Mucosa of rectum (tissue), 2 donors: Measurements from ENCODE around the gene CHID1.

ENCODE experiments used
- H3K27ac ChIP-seq, 2 donors: one replicate each; pipeline ENCODE4 v1.7.0; 2013; ENCODE audit warnings: inconsistent platforms in 2 of 2, low read depth in 2 of 2, low read length in 2 of 2
- H3K27me3 ChIP-seq, 2 donors: one replicate each; pipeline ENCODE4 v1.7.0; 2013; ENCODE audit warnings: low read length in 2 of 2; ENCODE audit not compliant: control insufficient read depth in 2 of 2, insufficient read depth in 2 of 2
- H3K36me3 ChIP-seq, 2 donors: one replicate each; pipeline ENCODE4 v1.7.0; 2013; ENCODE audit warnings: low read length in 2 of 2; ENCODE audit not compliant: control insufficient read depth in 2 of 2, insufficient read depth in 2 of 2
- H3K4me1 ChIP-seq, 2 donors: one replicate each; pipeline ENCODE4 v1.7.0; 2013; ENCODE audit warnings: low read length in 2 of 2, mild to moderate bottlenecking in 1 of 2; ENCODE audit not compliant: control insufficient read depth in 2 of 2, insufficient read depth in 2 of 2
- H3K4me3 ChIP-seq, 2 donors: one replicate each; pipeline ENCODE4 v1.7.0; 2013; ENCODE audit warnings: low read length in 2 of 2
- H3K9ac ChIP-seq, 2 donors: one replicate each; pipeline ENCODE4 v1.7.0; 2013; ENCODE audit warnings: low read length in 2 of 2, low read depth in 1 of 2, mild to moderate bottlenecking in 1 of 2
- H3K9me3 ChIP-seq, 2 donors: one replicate each; pipeline ENCODE4 v1.7.0; 2013; ENCODE audit warnings: low read length in 2 of 2; ENCODE audit not compliant: control insufficient read depth in 2 of 2
- donor health status: healthy.
- donor health status: Normal muscosa, but diverticular disease.

The CHID1 gene

GRCh38 chr11:933142-933851 is 22.7 kb upstream of the CHID1 start:
- Histone ChIP-seq H3K9me3 (no peaks in the 10 kb centered on the region), H3K4me3 (no peak overlapping the region), H3K27ac (peak overlapping the region; percentile 28 to 34), H3K36me3 (peaks cover 0 to 2% of the 10 kb centered on the region in 2 donors), H3K27me3 (no peaks in the 10 kb centered on the region), H3K4me1 (peaks cover 19 to 28% of the 10 kb centered on the region in 2 donors), H3K9ac (no peak overlapping the region)

- Histone ChIP-seq H3K4me3 (no peak overlapping the region), H3K9ac (no peak overlapping the region), H3K27me3 (no peaks in the 10 kb centered on the region), H3K36me3 (peaks cover 0 to 2% of the 10 kb centered on the region in 2 donors), H3K9me3 (no peaks in the 10 kb centered on the region), H3K4me1 (peaks cover 27 to 36% of the 10 kb centered on the region in 2 donors), H3K27ac (peak overlapping the region; percentile 28 to 34)
These were observed 21.8 kb upstream of the CHID1 start for GRCh38 chr11:932435-932834.

GRCh38 chr11:931385-931784 is 20.8 kb upstream of the CHID1 start:
- H3K27ac ChIP-seq, result peak overlapping the region in 1 of 2 donors; percentile 30
- H3K4me1 ChIP-seq, result peaks cover 37 to 46% of the 10 kb centered on the region in 2 donors
- H3K27me3 ChIP-seq, result no peaks in the 10 kb centered on the region
- no peak overlapping the region for H3K4me3 ChIP-seq
- H3K36me3 ChIP-seq, result peaks cover 0 to 2% of the 10 kb centered on the region in 2 donors
- no peak overlapping the region for H3K9ac ChIP-seq
- no peaks in the 10 kb centered on the region for H3K9me3 ChIP-seq

GRCh38 chr11:929405-929804 is 18.8 kb upstream of the CHID1 start:
- peaks cover 0 to 2% of the 10 kb centered on the region in 2 donors for H3K36me3 ChIP-seq
- H3K27ac ChIP-seq, result no peak overlapping the region
- H3K9ac ChIP-seq, result no peak overlapping the region
- H3K27me3 ChIP-seq, result no peaks in the 10 kb centered on the region
- H3K4me3 ChIP-seq, result no peak overlapping the region
- peaks cover 38 to 47% of the 10 kb centered on the region in 2 donors for H3K4me1 ChIP-seq
- no peaks in the 10 kb centered on the region for H3K9me3 ChIP-seq

DNA sequence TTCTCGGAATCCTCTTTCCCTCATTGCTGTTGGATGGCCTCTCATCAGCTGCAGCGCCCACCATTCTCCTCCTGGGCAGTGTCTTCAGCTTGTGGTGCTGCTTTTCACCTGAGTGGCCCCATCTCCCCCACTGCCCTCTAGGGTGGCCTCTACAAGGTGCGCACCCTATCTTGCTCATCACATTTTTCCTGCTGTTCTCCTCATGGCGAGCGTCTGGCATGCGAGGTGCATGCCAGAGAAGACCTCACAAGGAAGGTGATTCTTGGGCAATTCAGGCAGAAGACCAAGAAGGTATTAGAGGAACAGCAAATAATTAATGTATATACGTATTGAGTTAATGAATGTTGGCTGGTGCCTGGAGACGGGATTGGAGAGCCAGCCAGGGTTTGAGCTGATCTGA is 18.2 kb upstream of the CHID1 start:
- no peaks in the 10 kb centered on the region for H3K9me3 ChIP-seq
- H3K4me3 ChIP-seq, result peak overlapping the region in 1 of 2 donors; percentile 37
- H3K36me3 ChIP-seq, result peaks cover 0 to 2% of the 10 kb centered on the region in 2 donors
- H3K27ac ChIP-seq, result peak overlapping the region in 1 of 2 donors; percentile 48
- H3K9ac ChIP-seq, result peak overlapping the region; percentile 8 to 20
- H3K4me1 ChIP-seq, result peaks cover 38 to 47% of the 10 kb centered on the region in 2 donors
- no peaks in the 10 kb centered on the region for H3K27me3 ChIP-seq

DNA sequence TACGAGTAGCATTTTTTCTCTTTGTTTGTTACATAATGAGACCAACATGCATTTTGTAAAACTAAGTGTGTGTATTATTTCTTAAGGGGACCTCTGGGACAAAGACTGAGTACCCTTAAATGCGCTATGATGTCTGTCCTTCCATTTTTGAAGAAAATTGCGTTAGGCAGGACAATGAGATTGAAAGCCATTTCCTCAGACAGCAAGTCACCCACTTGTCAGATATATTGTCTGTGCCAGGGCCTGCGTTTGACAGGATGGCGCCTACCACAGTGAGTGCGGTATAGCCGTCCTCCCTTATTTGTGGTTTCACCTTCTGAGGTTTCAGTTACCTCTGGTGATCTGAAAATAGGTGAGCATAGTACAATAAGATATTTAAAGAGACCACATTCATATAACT is 17.3 kb upstream of the CHID1 start:
- Histone ChIP-seq H3K27ac (peak overlapping the region in 1 of 2 donors; percentile 38), H3K9ac (peak overlapping the region in 1 of 2 donors; percentile 8), H3K9me3 (no peaks in the 10 kb centered on the region), H3K4me3 (peak overlapping the region; percentile 19 to 46), H3K27me3 (no peaks in the 10 kb centered on the region), H3K4me1 (peaks cover 36 to 45% of the 10 kb centered on the region in 2 donors), H3K36me3 (peaks cover 0 to 2% of the 10 kb centered on the region in 2 donors)

- Histone ChIP-seq H3K36me3 (peaks cover 0 to 2% of the 10 kb centered on the region in 2 donors), H3K27me3 (no peaks in the 10 kb centered on the region), H3K4me1 (peaks cover 36 to 44% of the 10 kb centered on the region in 2 donors), H3K9ac (peak overlapping the region; percentile 76 to 85), H3K9me3 (no peaks in the 10 kb centered on the region), H3K4me3 (peak overlapping the region; percentile 66 to 83), H3K27ac (peak overlapping the region; percentile 85)
These were observed 15.8 kb upstream of the CHID1 start for GRCh38 chr11:926341-926916.

- H3K9ac ChIP-seq, result peak within 1 kb of the TSS; percentile 76 to 85
- H3K27ac ChIP-seq, result peak within 1 kb of the TSS; percentile 85
- peak within 1 kb of the TSS; percentile 66 to 83 for H3K4me3 ChIP-seq
- peaks cover 0 to under 1% of the 10 kb centered on the region in 2 donors for H3K36me3 ChIP-seq
- H3K9me3 ChIP-seq, result no peaks in the 10 kb centered on the region
- H3K4me1 ChIP-seq, result peaks cover 36 to 39% of the 10 kb centered on the region in 2 donors
- H3K27me3 ChIP-seq, result no peaks in the 10 kb centered on the region
These were observed 15.1 kb upstream of the CHID1 start, which contains the start of gene AP2A2 for GRCh38 chr11:925496-926301. TSS of gene AP2A2 (plus strand) at chr11:925870. CDS start at chr11:926022, 152 bp downstream.

- H3K9me3 ChIP-seq, result no peaks in the 10 kb centered on the region
- peaks cover 35 to 36% of the 10 kb centered on the region in 2 donors for H3K4me1 ChIP-seq
- no peaks in the 10 kb centered on the region for H3K27me3 ChIP-seq
- no peak overlapping the region for H3K9ac ChIP-seq
- no peak overlapping the region for H3K4me3 ChIP-seq
- H3K27ac ChIP-seq, result peak overlapping the region; percentile 23 to 66
- H3K36me3 ChIP-seq, result no peaks in the 10 kb centered on the region
These were observed 14.5 kb upstream of the CHID1 start for GRCh38 chr11:925158-925495.
